HG03039 (cell line): ENCODE measurements around the gene C2orf42.
"Not testable (repeated sequence)": the region's sequence is repeated elsewhere in the genome, so short reads cannot be mapped to it uniquely, and the experiment has no call there.

Experiments
- ATAC-seq: cut with Tn5 transposase; IDR thresholded peaks from one replicate; pipeline ENCODE4 v1.9.1; 2021; ENCODE audit warnings: mild to moderate bottlenecking, moderate library complexity; ENCODE audit not compliant: unreplicated experiment

C2orf42 gene

DNA sequence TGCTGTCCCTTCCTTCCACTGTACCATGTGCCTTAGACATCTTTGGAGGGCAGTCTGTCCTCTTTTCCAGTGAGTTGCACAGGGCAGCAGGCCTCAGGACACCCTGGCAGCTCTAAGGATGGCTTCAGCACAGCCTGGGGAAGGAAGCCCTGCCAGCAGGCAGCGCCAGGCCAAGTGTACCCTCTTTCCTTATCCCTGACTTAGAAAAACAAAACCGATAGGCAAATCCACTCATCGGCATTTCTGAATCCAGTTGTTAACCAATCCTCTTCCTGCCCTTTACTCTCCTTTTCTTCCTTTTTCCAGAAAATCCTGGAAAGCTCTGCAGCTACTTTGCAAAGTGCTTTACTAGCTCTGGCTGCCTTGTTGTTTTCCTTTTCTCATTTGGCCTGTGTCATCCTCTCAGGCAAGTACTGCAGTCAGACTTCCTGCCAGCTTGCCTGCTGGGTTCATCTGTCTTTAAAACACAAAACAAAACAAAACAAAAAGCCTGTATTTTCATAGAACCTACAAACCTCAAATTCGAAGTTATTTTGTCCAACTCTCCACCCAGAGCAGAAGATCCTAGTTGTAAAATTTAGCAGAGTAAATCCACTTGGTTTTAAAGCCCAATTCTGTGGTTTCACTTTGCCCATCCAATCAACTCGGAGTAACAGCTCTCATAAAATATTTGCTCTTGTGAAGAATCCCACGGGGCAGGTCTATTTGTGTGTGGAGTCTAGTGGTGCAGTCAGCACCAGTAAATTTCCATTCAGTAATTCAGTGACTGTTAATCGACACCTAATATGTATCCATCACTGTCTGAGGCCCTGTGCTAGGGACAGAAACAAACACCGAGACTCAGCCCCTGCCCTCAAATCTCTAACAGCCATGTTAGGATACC, 58.3 kb downstream of the C2orf42 start:
- ATAC-seq = no peak

DNA sequence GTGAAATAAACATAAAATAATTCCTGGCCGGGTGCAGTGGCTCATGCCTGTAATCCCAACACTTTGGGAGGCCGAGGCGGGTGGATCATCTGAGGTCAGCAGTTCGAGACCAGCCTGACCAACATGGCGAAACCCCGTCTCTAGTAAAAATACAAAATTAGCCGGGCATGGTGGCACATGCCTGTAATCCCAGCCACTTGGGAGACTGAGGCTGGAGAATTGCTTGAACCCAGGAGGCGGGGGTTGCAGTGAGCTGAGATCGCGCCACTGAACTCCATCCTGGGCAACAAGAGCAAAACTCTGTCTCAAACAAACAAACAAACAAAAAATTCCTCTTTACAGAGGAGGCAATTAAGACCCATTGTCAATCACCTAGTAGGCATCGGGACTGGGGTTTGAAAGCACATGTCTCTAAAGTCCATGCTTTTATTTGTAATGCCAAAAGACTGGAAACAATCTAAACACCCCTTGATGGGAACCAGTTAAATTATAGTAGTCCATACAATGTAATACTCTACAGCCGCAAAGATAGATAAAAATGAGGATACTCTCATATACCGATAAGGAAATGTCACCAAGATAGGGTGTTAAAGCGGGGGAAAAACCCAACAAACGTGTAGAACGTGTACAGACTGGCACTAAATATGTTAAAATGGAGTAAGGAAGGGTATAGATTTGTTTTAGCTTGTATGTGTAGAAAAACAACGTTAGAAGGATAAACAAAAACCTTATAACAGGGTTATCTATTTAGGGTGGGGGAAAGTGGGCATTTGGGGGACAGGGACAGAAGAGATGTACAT, 59.3 kb downstream of the C2orf42 start:
- not testable (repeated sequence) for ATAC-seq

DNA sequence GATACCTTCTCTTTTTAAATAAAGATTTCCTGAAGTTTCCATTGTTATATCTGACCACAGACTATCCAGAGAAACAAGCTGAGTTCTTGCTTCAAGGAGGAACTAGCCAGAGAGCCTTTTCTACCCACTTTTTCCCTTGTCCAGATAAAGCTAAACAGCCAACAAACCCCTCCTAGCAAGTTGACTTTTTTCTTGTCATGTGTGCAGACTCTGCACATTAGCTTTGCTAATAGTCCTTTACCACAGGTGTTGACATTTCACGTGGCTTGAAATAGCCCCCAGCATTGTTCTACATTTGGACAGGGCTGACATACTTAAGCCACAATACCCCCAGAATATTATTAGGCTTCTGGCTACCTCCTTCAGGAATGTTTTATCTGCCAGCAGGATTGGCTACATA, 62.8 kb downstream of the C2orf42 start:
- ATAC-seq = no peak

DNA sequence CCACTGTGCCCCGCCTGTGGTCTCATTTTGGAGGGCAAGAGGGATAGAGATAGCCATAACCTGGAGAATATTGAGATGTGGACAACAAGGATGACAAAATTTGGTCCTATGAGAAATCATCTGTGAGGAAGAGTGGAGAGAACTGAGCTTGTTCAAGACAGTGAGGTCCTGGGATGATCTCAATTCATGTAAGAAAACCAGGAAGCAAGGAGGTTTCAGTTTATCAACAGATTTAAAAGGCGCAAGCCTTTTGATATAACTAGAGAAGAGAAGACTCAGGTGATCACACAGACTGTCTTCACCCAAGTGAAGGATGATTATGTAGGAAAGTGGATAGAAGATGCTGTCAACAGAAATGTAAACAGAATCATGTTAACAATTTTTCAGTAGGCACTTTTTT, 64.4 kb downstream of the C2orf42 start:
- ATAC-seq = no peak

DNA sequence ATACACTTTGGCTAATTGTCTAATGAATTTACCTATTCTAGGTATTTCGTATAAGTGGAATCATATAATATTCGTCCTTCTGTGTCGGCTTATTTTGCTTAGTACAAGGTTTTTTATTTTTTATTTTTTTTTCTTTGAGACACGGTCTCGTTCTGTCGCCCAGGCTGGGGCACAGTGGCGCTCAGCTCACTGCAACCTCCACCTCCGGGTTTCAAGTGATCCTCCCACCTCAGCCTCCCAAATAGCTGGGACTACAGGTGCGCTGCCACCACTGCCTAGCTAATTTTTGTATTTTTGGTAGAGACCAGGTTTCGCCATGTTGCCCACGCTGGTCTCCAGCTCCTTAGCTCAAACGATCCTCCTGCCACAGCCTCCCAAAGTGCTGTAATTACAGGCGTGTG, 65.3 kb downstream of the C2orf42 start:
- ATAC-seq = no peak

DNA sequence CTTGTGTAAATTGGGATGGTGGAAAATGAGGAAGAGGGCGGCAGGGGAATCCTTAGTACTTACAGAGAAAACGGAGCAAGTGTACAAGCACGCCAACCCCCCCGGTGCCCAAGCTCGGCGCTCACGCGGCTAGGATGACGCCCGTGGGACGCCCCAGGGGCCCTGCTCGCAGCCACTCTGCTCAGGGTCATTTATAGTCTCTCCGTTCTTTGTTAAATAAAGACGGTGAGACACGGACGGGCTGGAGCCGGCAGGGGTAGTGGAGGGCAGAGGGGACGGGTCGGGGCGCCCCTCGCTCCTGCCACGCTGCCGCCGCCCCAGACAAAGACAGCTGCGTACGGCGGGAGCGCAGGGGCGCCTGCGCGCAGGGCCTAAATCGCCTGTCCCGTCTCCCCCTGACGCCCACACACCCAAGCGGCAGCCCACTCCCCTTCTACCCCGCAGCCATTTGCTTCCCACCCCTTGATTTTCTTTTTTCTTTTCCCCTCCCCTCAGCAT, 65.8 kb downstream of the C2orf42 start:
- ATAC-seq = peak; percentile 41

DNA sequence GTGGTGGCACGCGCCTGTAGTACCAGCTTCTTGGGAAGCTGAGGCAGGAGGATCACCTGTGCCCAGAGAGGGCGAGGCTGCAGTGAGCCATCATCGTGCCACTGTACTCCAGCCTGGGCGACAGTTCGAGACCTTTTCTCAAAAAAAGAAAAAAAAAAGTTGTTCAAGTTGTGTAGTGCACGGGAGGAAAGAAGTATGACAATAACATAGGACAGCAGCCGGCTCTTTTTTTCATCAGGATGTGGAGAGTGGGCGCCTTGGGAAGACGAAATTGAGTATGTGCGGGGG, 67.0 kb downstream of the C2orf42 start:
- ATAC-seq = no peak

DNA sequence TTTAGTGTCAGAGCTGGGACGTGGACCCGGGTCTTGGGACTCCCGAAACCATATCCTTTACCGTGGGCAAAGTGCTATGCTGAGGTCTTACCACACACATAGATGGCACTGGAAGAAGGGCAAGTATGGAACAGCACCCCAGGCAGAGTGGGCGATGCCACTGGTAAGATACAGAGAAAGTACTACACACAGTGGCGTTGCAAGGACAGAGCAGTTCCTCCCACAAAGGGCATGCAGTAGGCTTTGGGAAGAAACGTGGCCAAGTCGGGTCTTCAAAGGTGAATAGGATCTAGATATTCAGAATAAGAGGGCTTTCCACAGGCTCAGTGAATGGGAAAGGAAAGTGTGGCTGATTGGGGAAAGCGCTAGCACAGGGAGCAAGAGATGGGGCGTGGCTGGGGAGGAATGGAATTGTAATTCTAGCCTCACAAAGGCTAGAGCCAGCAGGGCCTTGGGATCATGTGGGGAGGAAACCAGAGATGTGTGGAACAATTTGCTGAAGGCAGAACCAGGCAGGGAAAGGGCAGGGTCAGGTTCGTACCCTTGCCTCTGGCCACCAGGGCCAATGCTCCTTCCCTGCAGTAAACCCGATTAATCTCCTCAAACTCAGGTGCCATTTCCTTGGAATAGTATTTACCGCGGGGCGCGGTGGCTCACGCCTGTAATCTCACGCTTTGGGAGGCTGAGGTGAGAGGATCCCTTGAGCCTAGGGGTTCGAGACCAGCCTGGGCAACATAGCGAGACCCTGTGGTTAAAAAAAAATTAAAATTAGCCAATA, 67.6 kb downstream of the C2orf42 start:
- ATAC-seq = no peak

DNA sequence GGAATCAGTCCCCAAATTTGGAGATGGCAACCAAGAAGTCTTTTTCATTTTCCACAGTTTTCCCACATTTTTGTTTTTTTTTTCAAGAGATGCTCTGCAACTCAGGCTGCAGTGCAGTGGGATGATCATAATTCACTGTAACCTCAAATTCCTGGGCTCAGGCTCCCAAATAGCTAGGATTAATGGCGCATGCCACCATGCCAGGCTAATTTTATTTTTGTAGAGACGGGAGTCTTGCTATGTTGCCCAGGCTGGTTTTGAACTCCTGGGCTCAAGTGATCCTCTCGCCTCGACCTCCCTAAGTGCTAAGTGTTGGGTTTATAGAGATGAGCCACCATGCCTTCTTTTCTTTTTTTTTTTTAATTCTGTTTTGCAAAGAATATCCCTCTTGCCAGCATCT, 68.3 kb downstream of the C2orf42 start:
- ATAC-seq = no peak

DNA sequence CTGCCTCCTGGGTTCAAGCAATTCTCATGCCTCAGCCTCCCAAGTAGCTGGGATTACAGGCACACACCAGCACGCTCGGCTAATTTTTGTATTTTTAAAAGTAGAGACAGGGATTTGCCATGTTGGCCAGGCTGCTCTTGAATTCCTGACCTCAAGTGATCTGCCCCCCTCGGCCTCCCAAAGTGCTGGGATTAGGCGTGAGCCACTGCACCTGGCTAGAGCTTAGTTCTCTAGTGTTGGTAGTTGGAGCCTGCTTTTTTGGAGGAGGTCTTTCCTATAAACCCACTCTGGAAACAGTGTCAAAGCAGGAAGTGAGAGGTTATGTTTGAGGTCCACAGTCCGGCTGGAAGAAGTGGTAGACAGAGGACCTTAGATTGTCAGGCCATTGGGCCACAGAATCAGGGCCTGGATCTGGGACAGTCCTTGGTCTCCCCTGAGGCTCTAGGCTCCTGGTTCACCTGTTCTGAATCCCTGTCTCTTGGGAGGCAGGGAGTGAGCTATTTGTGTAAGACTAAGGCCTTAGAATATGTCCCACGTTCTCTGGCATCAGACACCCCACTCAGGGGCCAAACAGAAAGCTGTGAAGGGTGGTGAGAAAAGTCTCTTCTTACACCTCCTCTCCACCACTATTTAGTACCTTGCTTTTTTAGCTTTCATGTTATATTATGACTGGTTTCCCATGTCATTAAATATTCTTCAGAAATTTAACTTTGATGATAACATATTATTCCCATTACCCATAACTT, 69.0 kb downstream of the C2orf42 start:
- no peak for ATAC-seq

DNA sequence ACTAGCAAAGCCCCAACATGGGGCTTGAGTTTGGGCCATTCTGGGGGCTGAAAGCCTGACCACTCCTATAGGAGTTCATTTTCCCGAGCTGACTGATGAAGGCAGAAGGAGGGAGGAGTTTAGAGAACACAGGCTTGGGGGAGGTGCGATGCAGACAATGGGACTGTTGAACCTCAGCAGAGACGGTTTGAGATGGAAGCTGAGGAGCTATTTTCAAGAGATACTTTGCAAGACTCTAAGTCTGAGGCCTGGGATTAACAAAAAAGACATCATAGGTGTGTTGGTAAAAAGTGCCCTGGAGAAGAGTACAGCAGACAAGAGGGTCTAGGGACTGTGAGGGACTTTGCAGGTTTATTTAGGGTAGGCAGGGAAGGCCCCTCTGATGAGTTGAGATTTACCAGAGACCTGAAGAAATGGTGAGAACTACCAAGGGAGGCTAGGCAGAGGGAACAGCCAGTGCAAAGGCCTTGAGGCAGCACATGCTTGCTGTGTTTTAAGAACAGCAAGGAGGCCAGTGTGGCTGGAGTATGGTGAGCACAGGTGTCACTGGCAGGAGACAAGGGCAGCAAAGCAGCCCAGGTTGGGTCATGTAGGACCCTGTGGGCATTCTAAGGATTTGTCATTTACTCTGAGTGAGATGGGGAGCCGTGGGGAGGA, 71.9 kb downstream of the C2orf42 start:
- no peak for ATAC-seq

DNA sequence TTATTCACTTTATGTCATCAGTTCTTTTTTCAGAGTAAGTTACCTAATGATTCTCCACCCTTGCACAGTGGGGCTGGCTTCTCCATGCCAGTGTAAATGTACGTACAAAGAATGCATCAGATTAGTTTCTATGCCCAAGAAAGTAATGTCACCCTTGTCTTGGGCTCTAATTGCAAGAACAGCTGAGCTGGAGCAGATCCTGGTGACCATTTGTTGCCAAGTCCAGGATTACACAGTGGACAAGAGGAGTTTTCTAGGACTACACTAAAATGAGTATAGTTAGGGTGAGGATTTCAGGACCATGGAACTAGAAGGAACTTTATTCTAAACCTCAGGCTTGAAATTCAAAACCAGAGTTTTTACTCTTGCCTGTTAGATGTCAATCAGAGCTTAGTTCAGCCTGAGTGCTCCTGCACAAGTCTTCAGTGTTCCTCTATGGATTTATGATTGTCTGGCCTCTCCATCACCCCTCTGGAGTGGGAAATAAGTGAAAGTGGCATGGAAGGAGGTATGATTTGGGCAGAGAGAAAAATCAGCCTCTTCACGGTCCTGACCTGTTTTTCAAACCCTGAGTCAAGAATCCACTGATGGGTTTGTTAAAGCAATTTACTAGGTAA, 73.8 kb downstream of the C2orf42 start:
- ATAC-seq = no peak

DNA sequence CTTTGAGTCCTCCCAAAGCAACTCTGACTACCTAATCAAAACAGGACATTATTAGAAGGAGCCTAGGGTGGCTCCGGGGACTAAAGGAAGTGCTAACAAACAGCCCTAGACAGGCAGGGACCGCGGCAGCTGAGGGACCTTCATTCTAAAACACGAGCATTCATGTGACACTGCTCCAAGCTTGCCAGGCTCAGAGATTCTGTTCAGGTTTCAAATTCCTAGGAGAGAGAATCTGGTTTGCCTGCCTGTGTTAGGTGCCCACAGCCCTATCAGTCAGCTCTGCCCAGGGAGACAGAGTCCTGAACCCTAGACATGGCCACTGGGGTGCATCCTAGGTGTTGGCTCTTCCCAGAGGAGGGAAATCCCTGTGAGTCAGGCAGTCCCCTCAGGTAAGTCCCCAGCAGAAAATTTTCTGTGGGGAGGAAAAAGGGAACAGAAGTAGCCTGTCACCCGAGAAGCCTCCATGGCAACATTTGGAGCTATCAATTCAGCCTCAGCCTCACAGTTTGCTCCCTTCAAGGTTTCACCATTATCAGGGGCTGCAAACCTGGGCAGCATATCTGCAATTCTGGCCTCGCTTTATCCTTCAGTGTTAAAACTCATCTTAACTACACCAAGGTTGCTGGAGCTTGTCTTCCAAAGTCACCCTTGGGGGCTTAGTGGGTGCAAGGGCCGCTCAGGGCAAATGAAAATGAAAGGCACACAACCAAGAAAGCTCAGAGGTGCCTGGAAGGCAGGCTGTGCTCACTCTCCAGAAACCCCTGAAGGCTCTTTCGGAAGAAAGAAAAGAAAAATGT, 75.0 kb downstream of the C2orf42 start:
- peak; percentile 45 for ATAC-seq

DNA sequence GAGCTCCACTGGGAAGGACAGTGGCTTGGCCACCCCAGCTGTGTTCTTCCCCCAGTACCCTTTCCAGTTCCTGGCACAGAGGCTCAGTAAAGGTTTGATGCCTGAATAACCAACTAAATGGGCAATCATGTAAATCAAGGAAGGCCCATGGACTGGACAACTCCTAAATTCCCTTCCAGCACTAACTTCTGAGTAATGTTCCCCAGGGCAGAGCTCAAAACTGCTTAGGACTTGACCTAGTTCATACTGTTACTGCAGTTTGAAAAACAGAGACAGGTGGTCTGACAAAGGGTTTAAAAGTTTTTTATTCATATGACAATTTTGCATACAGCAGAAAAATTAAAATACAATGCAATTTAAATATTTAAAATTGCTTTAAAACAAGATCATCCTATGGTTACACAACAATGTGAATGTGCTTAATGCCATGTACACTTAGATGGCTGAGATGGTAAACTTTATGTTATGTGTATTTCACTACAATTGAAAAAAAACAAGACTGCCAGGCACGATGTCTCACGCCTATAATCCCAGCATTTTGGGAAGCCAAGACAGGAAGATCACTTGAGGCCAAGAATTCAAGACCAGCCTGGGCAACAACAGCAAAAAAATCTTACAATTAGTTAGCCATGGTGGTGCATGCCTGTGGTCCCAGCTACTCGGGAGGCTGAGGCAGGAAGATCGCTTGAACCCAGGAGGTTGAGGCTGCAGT, 77.3 kb downstream of the C2orf42 start:
- ATAC-seq = no peak

DNA sequence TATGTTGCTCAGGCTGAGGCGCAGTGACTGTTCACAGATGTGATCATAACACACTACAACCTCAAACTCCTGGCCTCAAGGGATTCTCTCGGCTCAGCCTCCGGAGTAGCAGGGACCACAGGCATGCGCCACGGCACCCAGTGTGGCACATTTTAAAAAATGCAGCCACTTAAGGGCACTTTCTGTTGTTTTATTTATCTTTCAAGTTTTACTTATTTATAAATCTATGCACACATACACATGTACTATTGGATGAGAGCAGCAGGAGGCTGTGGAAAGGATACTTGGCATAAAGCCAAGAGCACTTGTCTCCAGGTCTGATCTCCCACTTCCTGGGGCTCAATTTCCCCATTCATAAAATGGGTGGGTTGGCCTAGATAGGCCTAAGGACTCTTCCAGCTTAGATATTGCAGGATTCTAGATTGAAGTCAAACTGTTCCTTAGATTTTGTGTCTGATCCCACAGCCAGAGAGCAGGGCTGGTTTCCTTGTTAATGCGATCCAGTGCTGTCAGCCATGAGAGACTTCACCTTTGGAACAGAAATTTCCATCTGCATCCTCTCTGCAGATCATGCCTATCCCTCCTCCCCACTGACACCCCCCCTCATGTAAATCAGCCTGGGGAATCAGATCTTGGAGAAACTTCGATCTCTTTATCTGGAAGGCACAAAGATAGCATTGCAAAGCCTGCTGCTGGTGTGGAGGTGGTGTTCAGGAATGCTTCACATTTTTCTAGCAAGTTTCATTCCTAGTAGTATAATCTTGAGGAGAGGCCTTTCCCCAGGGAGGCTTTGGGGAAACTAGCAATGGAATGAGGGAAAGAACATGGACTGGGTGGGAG, 78.8 kb downstream of the C2orf42 start:
- no peak for ATAC-seq

DNA sequence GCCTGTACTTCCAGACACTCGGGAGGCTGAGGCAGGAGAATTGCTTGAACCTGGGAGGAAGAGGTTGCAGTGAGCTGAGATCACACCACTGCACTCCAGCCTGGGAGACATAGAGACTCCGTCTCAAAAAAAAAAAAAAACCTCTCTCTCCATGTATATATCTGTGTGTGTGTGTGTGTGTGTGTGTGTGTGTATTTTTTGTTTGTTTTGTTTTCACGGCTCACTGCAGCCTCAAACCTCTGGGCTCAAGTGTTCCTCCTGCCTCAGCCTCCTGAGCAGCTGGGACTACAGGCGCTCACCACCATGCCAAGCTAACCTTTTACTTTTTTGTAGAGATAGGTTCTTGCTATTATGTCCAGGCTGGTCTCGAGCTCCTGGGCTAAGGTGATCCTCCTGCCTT, 80.4 kb downstream of the C2orf42 start:
- ATAC-seq = not testable (repeated sequence)

DNA sequence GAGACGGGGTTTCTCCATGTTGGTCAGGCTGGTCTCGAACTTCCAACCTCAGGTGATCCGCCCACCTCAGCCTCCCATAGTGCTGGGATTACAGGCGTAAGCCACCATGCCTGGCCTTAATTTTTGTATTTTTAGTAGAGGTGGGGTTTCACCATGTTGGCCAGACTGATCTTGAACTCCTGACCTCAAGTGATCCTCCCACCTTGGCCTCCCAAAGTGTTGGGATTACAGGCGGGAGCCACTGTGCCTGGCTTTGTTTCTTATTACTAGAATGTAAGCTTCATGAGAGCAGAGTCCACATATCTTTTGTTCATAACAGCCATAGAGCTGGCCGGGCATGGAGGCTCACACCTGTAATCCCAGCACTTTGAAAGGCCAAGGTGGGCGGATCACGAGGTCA, 84.7 kb downstream of the C2orf42 start:
- not testable (repeated sequence) for ATAC-seq
